Stomach (tissue), 9 donors: ENCODE results near the gene FXN. TPM values are rescaled to one million over a fixed set of nuclear protein-coding genes. Genes with fewer than 3 reads are reported as not detected.
A peak's percentile ranks its signal among the peaks of the same experiment; 100 is the strongest.

Experiments used
- DNase-seq, 2 donors: peaks; one replicate each; pipeline versions ENCODE4 v3.0.0 to v3.0.0-alpha.2; 2013 to 2019
- H3K27ac ChIP-seq, 5 donors: fragments of 200-600 bp in 4 of 5; sonication (generic) in 4 of 5; one replicate each; pipeline ENCODE4 v1.5.1; 2013 to 2019; ENCODE audit warnings: mild to moderate bottlenecking in 1 of 5, moderate library complexity in 1 of 5
- H3K27me3 ChIP-seq, 3 donors: fragments of 200-600 bp; sonication (generic); one replicate each; pipeline ENCODE4 v1.5.1; 2017 to 2019; ENCODE audit warnings: mixed run types in 1 of 3
- H3K36me3 ChIP-seq, 4 donors: fragments of 200-600 bp; sonication (generic); 1 replicate in 3 of 4; 2 replicates in 1 of 4; pipeline ENCODE4 v1.5.1; 2016 to 2019
- H3K4me1 ChIP-seq, 4 donors: fragments of 200-600 bp; sonication (generic); one replicate each; pipeline ENCODE4 v1.5.1; 2016 to 2019
- H3K4me3 ChIP-seq, 4 donors: fragments of 200-600 bp; sonication (generic) in 3 of 4; one replicate each; pipeline ENCODE4 v1.5.1; 2016 to 2019; ENCODE audit warnings: mild to moderate bottlenecking in 1 of 4
- H3K9me3 ChIP-seq, 4 donors: fragments of 200-600 bp; sonication (generic); one replicate each; pipeline ENCODE4 v1.5.1; 2016 to 2019
- CTCF ChIP-seq, 7 experiments: fragments of 450-650 bp in 4 of 7; fragments of 200-600 bp in 3 of 7; sonication (generic) in 3 of 7; IDR thresholded peaks; one replicate each; pipeline ENCODE4 v1.5.1; 2016 to 2019; ENCODE audit warnings: antibody characterized with exemption in 7 of 7, control low read depth in 2 of 7, mild to moderate bottlenecking in 1 of 7
- EP300 ChIP-seq: sonication (generic); formaldehyde crosslinking; IDR thresholded peaks from one replicate; pipeline ENCODE4 v1.6.1; 2017; ENCODE audit warnings: antibody characterized with exemption
- POLR2A ChIP-seq, 4 donors: fragments of 450-650 bp; IDR thresholded peaks; one replicate each; pipeline ENCODE4 v1.6.1; 2016; ENCODE audit warnings: antibody characterized with exemption in 4 of 4, control low read depth in 2 of 4, mild to moderate bottlenecking in 1 of 4, moderate library complexity in 1 of 4
- POLR2AphosphoS5 ChIP-seq, 3 donors: sonication (generic); formaldehyde crosslinking; IDR thresholded peaks; one replicate each; pipeline ENCODE4 v1.6.1; 2016; ENCODE audit warnings: antibody characterized with exemption in 3 of 3
- WGBS, 5 donors: extraction: QIAGEN DNeasy Blood & Tissue Kit in 3 of 5; methylation state at CpG; one replicate each; pipeline versions ENCODE4 v1.1.5 to v1.1.7; 2013 to 2018; 5-methylcytosine and 5-hydroxymethylcytosine counted together
- intact Hi-C: fragments of 100-400 bp; cut with DNase I; formaldehyde crosslinking; loops from one replicate; pipeline ENCODE4 v1.15.1; 2023; ENCODE audit warnings: low total_unique reads
- polyA plus RNA-seq, 3 donors: library from polyadenylated mRNA; stranded (reverse); fragments of 200-250 nt; gene quantifications; one replicate each; pipeline ENCODE4 v1.2.3, GENCODE V29; 2013
- small RNA-seq, 4 donors: library from RNA; depleted of rRNA; stranded (forward); fragments of <200 nt; gene quantifications; one replicate each; pipeline ENCODE3, GENCODE V24; 2016
- total RNA-seq, 5 donors: library from RNA; depleted of rRNA; stranded (reverse); fragments of >200 nt; gene quantifications; one replicate each; pipeline versions ENCODE4 v1.1.0 to v1.2.3, GENCODE V29; 2014 to 2016
- donor health status: healthy with polysubstance abuse.
- donor health status: Bipolar disorder and iron deficiency.
- donor health status: healthy.

The FXN gene
- total and polyA plus RNA-seq, 8 donors = 0.58 to 15.3 (median 4.1) TPM

DNA sequence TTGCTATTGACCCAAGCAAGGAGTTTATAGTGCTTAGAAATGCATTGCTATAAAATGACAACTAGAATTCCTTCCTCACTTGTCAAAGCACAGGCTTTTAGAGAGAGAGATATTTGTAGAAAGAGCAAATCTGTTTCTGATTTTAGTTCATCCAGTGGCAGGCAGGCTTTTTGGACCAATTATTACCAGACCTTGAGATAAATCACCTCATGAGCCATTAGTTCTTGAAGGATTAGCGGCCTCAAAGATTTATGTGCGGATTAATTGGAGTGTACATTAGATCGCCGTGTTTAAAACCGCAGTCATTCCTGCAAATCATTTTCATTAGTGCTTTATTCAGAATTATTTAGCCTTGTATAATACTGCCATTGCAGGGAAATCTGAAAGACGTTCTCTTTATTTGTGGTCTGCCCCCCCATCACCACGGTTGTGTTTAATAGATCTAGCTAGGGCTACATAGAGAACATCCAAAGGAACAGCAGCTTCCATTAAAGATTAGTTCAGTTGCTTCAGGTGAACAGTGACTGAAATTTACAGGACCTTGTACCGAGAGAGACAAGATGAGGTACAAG lies 109.7 kb downstream of the FXN start:
- TF ChIP-seq CTCF (IDR thresholded peaks at IDR 0.05) (no peak), POLR2A (IDR thresholded peaks at IDR 0.05) (no peak), POLR2AphosphoS5 (IDR thresholded peaks at IDR 0.05) (no peak), EP300 (no peak)
- intact Hi-C loops = no loop called here
- Histone ChIP-seq H3K9me3 (no peaks in the 10 kb centered on the region), H3K4me1 (peaks cover 10 to 42% (median 25%) of the 10 kb centered on the region in 4 donors), H3K27me3 (no peaks in the 10 kb centered on the region), H3K27ac (no peak overlapping the region), H3K36me3 (peaks cover 0 to 5% (median 0%) of the 10 kb centered on the region in 4 donors), H3K4me3 (no peak overlapping the region)
- DNase-seq = no peak
- WGBS, 5 donors = 81 to 90% (median 84%) methylated on average over 8 of the region's 8 CpGs

DNA sequence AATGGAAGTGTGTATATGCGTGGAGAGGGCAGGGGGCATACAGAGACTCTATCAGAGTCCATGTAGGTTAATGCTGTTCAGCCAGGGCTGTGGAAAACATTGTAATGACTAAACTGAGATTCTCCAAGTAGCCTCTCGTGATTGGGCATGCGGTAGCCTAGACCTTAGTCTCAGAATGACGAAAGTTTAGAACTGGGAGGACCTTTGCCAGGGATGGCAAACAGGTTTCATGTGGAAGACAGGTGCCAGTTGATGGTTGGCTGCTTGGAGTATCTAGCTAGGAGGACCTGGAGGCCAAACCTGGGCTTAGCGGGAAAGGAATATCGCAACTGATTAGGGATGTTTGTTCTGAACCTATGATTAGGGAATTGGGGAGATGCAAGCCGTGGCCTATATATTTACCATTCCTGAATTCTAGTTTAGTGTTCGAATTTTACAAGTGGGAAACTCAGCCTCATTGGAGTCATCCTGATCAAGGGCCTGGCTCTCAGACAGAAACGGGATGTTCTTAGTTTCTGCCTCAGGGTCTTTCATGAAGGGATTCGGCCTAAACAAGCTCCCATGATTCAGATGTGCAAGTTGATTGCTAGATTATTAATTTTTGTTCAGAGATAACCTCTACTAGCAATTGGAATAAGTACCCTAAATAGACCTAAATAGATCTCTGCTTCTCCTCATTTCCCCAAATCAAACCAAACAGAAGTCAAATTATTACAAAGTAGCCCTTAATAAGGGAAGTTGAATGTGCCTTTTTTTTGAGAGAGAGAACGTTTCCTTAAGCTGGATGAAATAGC lies 111.7 kb downstream of the FXN start:
- TF ChIP-seq POLR2A (IDR thresholded peaks at IDR 0.05) (no peak), POLR2AphosphoS5 (IDR thresholded peaks at IDR 0.05) (no peak), CTCF (IDR thresholded peaks at IDR 0.05) (no peak), EP300 (no peak)
- WGBS, 5 donors = 62 to 82% (median 67%) methylated on average over 11 of the region's 11 CpGs
- H3K36me3 ChIP-seq = peaks cover 0 to 9% (median 2%) of the 10 kb centered on the region in 4 donors
- DNase-seq = no peak
- no peaks in the 10 kb centered on the region for H3K27me3 ChIP-seq
- no peak overlapping the region for H3K27ac ChIP-seq
- peaks cover 10 to 37% (median 21%) of the 10 kb centered on the region in 4 donors for H3K4me1 ChIP-seq
- no peaks in the 10 kb centered on the region for H3K9me3 ChIP-seq
- no peak overlapping the region for H3K4me3 ChIP-seq
- intact Hi-C loops = no loop called here

- no peaks in the 10 kb centered on the region for H3K9me3 ChIP-seq
- TF ChIP-seq POLR2A (IDR thresholded peaks at IDR 0.05) (no peak), CTCF (IDR thresholded peaks at IDR 0.05) (peak in 1 of 7 experiments; percentile 26), POLR2AphosphoS5 (IDR thresholded peaks at IDR 0.05) (peak in 1 of 3 donors; percentile 33)
- peaks cover 10 to 39% (median 26%) of the 10 kb centered on the region in 4 donors for H3K4me1 ChIP-seq
- intact Hi-C loops = no loop called here
- H3K36me3 ChIP-seq = peaks cover 0 to 17% (median 3%) of the 10 kb centered on the region in 4 donors
- DNase-seq = peak in 1 of 2 donors; percentile 55
- WGBS, 5 donors = 9 to 24% (median 17%) methylated on average over 7 of the region's 7 CpGs
- H3K4me3 ChIP-seq = no peak overlapping the region
- peak overlapping the region; percentile 15 to 62 (median 54) for H3K27ac ChIP-seq
- H3K27me3 ChIP-seq = no peaks in the 10 kb centered on the region
These were observed 113.8 kb downstream of the FXN start for GRCh38 chr9:69149321-69149807.

Small RNAs within 50 kb of the gene (small RNA-seq; reads per million reads assigned to genes)
- gene AL162730.1 = 0 reads per million in 4 donors

Other genes with a start within 250 kb of the FXN start
- not detected for gene PRKACG, start 21.6 kb upstream of the FXN start, total RNA-seq
- gene PRKACG, start 21.6 kb upstream of the FXN start, polyA plus RNA-seq = not detected
- gene TJP2, start 138.5 kb downstream of the FXN start, total RNA-seq = 100 to 1,000 TPM; 138 to 371 (median 216) TPM
- 10 to 100 TPM; 28.6 to 30.5 (median 29.5) TPM for gene TJP2, start 138.5 kb downstream of the FXN start, polyA plus RNA-seq